HepG2 (cell line): Measurements from ENCODE around the gene PIMREG. TPM values are rescaled to one million over a fixed set of nuclear protein-coding genes. Genes with fewer than 3 reads are reported as not detected.

Source experiments
- BCL6 ChIP-seq: IDR thresholded peaks from 2 replicates; pipeline ENCODE4 v1.6.1; 2016; ENCODE audit warnings: missing genetic modification reagents, missing compliant biosample characterization
- BRD4 ChIP-seq: sonication (generic); formaldehyde crosslinking; IDR thresholded peaks from 2 replicates; pipeline ENCODE4 v1.4.0; 2020; ENCODE audit warnings: missing genetic modification reagents
- BRF2 ChIP-seq: sonication (generic); formaldehyde crosslinking; IDR thresholded peaks from 2 replicates; pipeline ENCODE4 v1.8.1; 2022; ENCODE audit warnings: mild to moderate bottlenecking, missing genetic modification reagents
- CC2D1A ChIP-seq: sonication (generic); formaldehyde crosslinking; IDR thresholded peaks from 2 replicates; pipeline ENCODE4 v1.8.1; 2023; ENCODE audit warnings: mild to moderate bottlenecking, missing genetic modification reagents
- EHMT2 ChIP-seq: fragments of 200-600 bp; sonication (generic); IDR thresholded peaks from 2 replicates; pipeline ENCODE4 v1.7.0; 2017; ENCODE audit warnings: antibody characterized with exemption, low read depth, low read length, borderline replicate concordance
- ELF3 ChIP-seq: IDR thresholded peaks from 2 replicates; pipeline ENCODE4 v1.6.1; 2016; ENCODE audit warnings: missing genetic modification reagents, missing compliant biosample characterization
- HHEX ChIP-seq: IDR thresholded peaks from 2 replicates; pipeline ENCODE4 v1.6.1; 2016; ENCODE audit warnings: control low read depth
- KLF11 ChIP-seq: IDR thresholded peaks from 2 replicates; pipeline ENCODE4 v1.6.1; 2016; ENCODE audit warnings: missing compliant biosample characterization
- KLF12 ChIP-seq: sonication (generic); formaldehyde crosslinking; IDR thresholded peaks from 2 replicates; pipeline ENCODE4 v1.4.0; 2020; ENCODE audit warnings: missing genetic modification reagents, borderline replicate concordance
- MATR3 ChIP-seq: sonication (generic); formaldehyde crosslinking; IDR thresholded peaks from 2 replicates; pipeline ENCODE4 v1.4.0; 2020; ENCODE audit warnings: missing genetic modification reagents
- MAZ ChIP-seq, 2 experiments: sonication (generic) in 1 of 2; formaldehyde crosslinking in 1 of 2; IDR thresholded peaks; 2 replicates each; pipeline versions ENCODE4 v1.5.0 to v1.6.1; 2012 to 2020; ENCODE audit warnings: low read depth in 2 of 2, mild to moderate bottlenecking in 2 of 2, borderline replicate concordance in 1 of 2, improper control_type of control experiment in 1 of 2, low read length in 1 of 2, missing genetic modification reagents in 1 of 2, moderate library complexity in 1 of 2
- RCOR2 ChIP-seq: IDR thresholded peaks from 2 replicates; pipeline ENCODE4 v1.6.1; 2016; ENCODE audit warnings: missing biosample characterization, missing genetic modification reagents
- SIN3A ChIP-seq: IDR thresholded peaks from 2 replicates; pipeline ENCODE4 v1.6.1; 2011; ENCODE audit warnings: low read depth, mild to moderate bottlenecking, control low read depth, low read length, borderline replicate concordance
- ZNF432 ChIP-seq: sonication (generic); formaldehyde crosslinking; IDR thresholded peaks from 2 replicates; pipeline ENCODE4 v1.5.0; 2020; ENCODE audit warnings: missing genetic modification reagents, mild to moderate bottlenecking, borderline replicate concordance
- ZNF598 ChIP-seq: sonication (generic); formaldehyde crosslinking; IDR thresholded peaks from 2 replicates; pipeline ENCODE4 v1.5.1; 2020; ENCODE audit warnings: mild to moderate bottlenecking, missing genetic modification reagents, borderline replicate concordance
- ZNF605 ChIP-seq: sonication (generic); formaldehyde crosslinking; IDR thresholded peaks from 2 replicates; pipeline ENCODE4 v1.8.0; 2022; ENCODE audit warnings: mild to moderate bottlenecking, missing genetic modification reagents
- ZNF615 ChIP-seq: sonication (generic); formaldehyde crosslinking; IDR thresholded peaks from 2 replicates; pipeline ENCODE4 v1.5.0; 2020; ENCODE audit warnings: mild to moderate bottlenecking, missing genetic modification reagents, borderline replicate concordance
- ZNF616 ChIP-seq: sonication (generic); formaldehyde crosslinking; IDR thresholded peaks from 2 replicates; pipeline ENCODE4 v1.5.0; 2020; ENCODE audit warnings: low read depth, mild to moderate bottlenecking, missing genetic modification reagents
- polyA plus RNA-seq, 8 experiments: library from polyadenylated mRNA; depleted of rRNA in 3 of 8; stranded (reverse) in 7 of 8; unstranded in 1 of 8; fragments of >200 nt; fragmentation: Illumina TruSeq in 4 of 8; extraction: Trizol in 4 of 8; gene quantifications; 2 replicates each; pipeline versions ENCODE4 v1.2.1 to v1.2.3, GENCODE V29; 2011 to 2016; ENCODE audit warnings: low read depth in 4 of 8, missing spikeins in 1 of 8, mixed read lengths in 1 of 8; ENCODE audit not compliant: insufficient read depth in 1 of 8
- total RNA-seq, 5 experiments: library from RNA; depleted of rRNA; stranded (reverse); fragments of >200 nt; fragmentation: Illumina TruSeq; extraction: Trizol; gene quantifications; 2 replicates each; pipeline ENCODE4 v1.2.3, GENCODE V29; 2016; ENCODE audit warnings: low read depth in 1 of 5
- TF ChIP-seq, protein P1 (sequence below): sonication (generic); formaldehyde crosslinking; IDR thresholded peaks from 2 replicates; pipeline ENCODE4 v1.8.0; 2022; ENCODE audit warnings: missing genetic modification reagents, mild to moderate bottlenecking, inconsistent platforms, borderline replicate concordance
- TF ChIP-seq, protein P2 (sequence below): sonication (generic); formaldehyde crosslinking; IDR thresholded peaks from 2 replicates; pipeline ENCODE4 v1.5.0; 2020; ENCODE audit warnings: missing genetic modification reagents, mild to moderate bottlenecking, borderline replicate concordance
- TF ChIP-seq, protein P3 (sequence below): sonication (generic); formaldehyde crosslinking; IDR thresholded peaks from 2 replicates; pipeline ENCODE4 v1.5.1; 2020; ENCODE audit warnings: mild to moderate bottlenecking, missing genetic modification reagents

Gene PIMREG
- total and polyA plus RNA-seq, 2 of the 13 experiments (the other 11 are each of a cell fraction or from before 2014, with no cell fraction given) = 15.6 to 30.3 TPM

DNA sequence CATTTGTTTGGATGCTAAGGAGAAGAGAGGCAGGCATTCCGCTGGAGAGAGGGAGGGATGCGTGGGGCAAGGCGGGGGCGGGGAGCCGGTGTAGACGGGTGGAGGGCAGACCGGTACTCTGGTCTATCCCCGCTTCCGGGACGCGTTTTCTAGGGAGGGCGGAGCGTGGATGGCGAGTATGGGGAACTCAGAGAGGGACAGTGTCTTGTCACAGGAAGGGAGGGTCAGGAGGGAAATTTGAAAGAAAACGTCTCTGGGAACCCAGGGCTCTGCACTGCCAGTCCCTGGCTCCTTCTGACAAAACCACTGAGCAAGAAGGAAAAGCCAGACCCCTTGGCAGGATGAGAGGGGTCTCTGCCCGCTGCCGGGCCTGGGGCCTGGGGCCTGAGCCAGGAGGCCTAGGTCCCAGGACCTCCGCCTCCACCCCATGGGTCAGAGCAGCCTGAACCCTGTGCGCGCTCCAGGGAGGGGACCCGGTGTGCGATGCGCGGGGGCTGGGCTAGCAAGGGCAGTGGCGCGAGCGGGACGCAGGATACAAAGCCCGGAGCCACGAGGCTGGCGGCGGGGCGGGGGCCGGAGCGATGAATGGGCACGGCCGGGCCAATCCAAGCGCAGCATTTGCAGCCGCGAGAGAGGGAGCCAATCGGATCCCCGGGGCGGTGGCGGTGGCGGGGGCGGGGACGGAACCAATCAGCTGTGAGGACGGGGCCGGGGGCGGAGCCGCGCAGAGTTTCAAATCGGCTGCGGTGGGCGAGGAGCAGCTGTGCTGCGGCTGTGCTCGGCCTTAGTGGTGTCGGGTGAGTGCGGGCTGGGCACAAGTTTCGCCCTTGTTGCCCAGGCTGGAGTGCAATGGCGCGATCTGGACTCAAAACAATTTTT lies at the start of gene PIMREG (continued):
- TF ChIP-seq ZNF598 (peak; percentile 50; the same call in 1 of the 2 replicates), RCOR2 (CRISPR knock-in tag) (no peak), EHMT2 (no peak), CC2D1A (CRISPR knock-in tag) (no peak), BRD4 (no peak), BCL6 (CRISPR knock-in tag) (0 out of 2 replicates have a peak, but pooled peaks have one; percentile 16), ZNF616 (0 out of 2 replicates have a peak, but pooled peaks have one; percentile 35), MATR3 (CRISPR knock-in tag) (no peak), BRF2 (CRISPR knock-in tag) (peak; percentile 76; the same call in 1 of the 2 replicates), SIN3A (peak; percentile 98), ELF3 (CRISPR knock-in tag) (0 out of 2 replicates have a peak, but pooled peaks have one; percentile 20), ZNF615 (CRISPR knock-in tag) (no peak), MAZ (IDR thresholded peaks at IDR 0.05; ENCODE audit: borderline replicate concordance, low read depth, low read length) (peak; percentile 60; the same call in 1 of the 2 replicates), MAZ (CRISPR knock-in tag; IDR thresholded peaks at IDR 0.05; ENCODE audit: low read depth) (peak; percentile 50; the same call in 1 of the 2 replicates), KLF11 (CRISPR knock-in tag) (peak; percentile 92), HHEX (CRISPR knock-in tag) (no peak), ZNF432 (CRISPR knock-in tag) (no peak), ZNF605 (CRISPR knock-in tag) (peak; percentile 76; the same call in 1 of the 2 replicates), KLF12 (CRISPR knock-in tag) (no peak)
- TF ChIP-seq, protein P1, sequence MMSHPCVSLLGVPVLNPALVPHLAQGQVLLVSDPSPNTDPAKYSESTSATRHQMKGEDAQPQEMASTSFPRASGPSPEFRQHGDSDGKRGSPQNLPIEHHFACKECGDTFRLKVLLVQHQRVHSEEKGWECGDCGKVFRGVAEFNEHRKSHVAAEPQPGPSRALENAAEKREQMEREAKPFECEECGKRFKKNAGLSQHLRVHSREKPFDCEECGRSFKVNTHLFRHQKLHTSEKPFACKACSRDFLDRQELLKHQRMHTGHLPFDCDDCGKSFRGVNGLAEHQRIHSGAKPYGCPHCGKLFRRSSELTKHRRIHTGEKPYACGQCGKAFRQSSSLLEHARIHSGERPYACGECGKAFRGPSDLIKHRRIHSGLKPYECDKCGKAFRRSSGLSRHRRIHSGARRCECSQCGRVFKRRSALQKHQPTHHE (CRISPR knock-in tag) = no peak
- TF ChIP-seq, protein P2, sequence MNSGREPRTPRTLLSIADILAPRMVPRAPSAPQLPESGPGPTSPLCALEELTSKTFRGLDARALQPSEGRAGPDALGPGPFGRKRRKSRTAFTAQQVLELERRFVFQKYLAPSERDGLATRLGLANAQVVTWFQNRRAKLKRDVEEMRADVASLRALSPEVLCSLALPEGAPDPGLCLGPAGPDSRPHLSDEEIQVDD = no peak
- TF ChIP-seq, protein P3, sequence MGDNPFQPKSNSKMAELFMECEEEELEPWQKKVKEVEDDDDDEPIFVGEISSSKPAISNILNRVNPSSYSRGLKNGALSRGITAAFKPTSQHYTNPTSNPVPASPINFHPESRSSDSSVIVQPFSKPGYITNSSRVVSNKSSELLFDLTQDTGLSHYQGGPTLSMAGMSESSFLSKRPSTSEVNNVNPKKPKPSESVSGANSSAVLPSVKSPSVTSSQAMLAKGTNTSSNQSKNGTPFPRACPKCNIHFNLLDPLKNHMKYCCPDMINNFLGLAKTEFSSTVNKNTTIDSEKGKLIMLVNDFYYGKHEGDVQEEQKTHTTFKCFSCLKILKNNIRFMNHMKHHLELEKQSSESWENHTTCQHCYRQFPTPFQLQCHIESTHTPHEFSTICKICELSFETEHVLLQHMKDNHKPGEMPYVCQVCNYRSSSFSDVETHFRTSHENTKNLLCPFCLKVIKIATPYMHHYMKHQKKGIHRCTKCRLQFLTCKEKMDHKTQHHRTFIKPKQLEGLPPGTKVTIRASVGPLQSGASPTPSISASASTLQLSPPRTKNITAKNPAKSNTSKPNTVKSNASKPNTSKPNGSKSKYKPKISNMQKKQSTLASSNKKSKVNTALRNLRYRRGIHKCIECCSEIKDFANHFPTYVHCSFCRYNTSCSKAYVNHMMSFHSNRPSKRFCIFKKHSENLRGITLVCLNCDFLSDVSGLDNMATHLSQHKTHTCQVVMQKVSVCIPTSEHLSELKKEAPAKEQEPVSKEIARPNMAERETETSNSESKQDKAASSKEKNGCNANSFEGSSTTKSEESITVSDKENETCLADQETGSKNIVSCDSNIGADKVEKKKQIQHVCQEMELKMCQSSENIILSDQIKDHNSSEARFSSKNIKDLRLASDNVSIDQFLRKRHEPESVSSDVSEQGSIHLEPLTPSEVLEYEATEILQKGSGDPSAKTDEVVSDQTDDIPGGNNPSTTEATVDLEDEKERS (CRISPR knock-in tag) = peak; percentile 30; the same call in 1 of the 2 replicates
